ENCODE results near the gene SDR42E2.

GRCh38 chr16:22193063-22193411 lies 30.7 kb downstream of the SDR42E2 start:
- TF ChIP-seq CREB1 (IDR thresholded peaks at IDR 0.05) (no peak), CEBPB (IDR thresholded peaks at IDR 0.05; ENCODE audit: low read depth, low read length) (no peak), ZNF274 (IDR thresholded peaks at IDR 0.05; ENCODE audit: borderline replicate concordance, extremely low read depth, low read length) (no peak), EZH2 (IDR thresholded peaks at IDR 0.05; ENCODE audit: low read depth, low read length, severe bottlenecking) (no peak)
- TF ChIP-seq, protein P1, sequence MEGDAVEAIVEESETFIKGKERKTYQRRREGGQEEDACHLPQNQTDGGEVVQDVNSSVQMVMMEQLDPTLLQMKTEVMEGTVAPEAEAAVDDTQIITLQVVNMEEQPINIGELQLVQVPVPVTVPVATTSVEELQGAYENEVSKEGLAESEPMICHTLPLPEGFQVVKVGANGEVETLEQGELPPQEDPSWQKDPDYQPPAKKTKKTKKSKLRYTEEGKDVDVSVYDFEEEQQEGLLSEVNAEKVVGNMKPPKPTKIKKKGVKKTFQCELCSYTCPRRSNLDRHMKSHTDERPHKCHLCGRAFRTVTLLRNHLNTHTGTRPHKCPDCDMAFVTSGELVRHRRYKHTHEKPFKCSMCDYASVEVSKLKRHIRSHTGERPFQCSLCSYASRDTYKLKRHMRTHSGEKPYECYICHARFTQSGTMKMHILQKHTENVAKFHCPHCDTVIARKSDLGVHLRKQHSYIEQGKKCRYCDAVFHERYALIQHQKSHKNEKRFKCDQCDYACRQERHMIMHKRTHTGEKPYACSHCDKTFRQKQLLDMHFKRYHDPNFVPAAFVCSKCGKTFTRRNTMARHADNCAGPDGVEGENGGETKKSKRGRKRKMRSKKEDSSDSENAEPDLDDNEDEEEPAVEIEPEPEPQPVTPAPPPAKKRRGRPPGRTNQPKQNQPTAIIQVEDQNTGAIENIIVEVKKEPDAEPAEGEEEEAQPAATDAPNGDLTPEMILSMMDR (IDR thresholded peaks at IDR 0.05; ENCODE audit: control extremely low read depth in 1 of 3, insufficient read depth in 1 of 3, low read depth in 1 of 3, low read length in 3 of 3), result no peak
